Esophagus muscularis mucosa (tissue), 4 donors: ENCODE data around the gene COG2. TPM values are rescaled to one million over a fixed set of nuclear protein-coding genes. Genes with fewer than 3 reads are reported as not detected.
"Not testable (repeated sequence)": the region's sequence is repeated elsewhere in the genome, so short reads cannot be mapped to it uniquely, and the experiment has no call there.

Source experiments
- DNase-seq: peaks from one replicate; pipeline ENCODE4 v3.0.0-alpha.2; 2017; ENCODE audit errors: extremely low spot score
- H3K27ac ChIP-seq, 4 donors: fragments of 200-600 bp; sonication (generic); replicated peaks in 1 of 4; 1 replicate in 3 of 4; 2 replicates in 1 of 4; pipeline ENCODE4 v1.5.1; 2016 to 2019; ENCODE audit warnings: mild to moderate bottlenecking in 1 of 4
- H3K27me3 ChIP-seq, 4 donors: fragments of 200-600 bp; sonication (generic); one replicate each; pipeline versions ENCODE4 v1.5.1 to v1.6.0; 2016 to 2019
- H3K36me3 ChIP-seq, 4 donors: fragments of 200-600 bp; sonication (generic); one replicate each; pipeline ENCODE4 v1.5.1; 2016 to 2019
- H3K4me1 ChIP-seq, 4 donors: fragments of 200-600 bp; sonication (generic); one replicate each; pipeline ENCODE4 v1.5.1; 2016 to 2019
- H3K4me3 ChIP-seq, 4 donors: fragments of 200-600 bp; sonication (generic); 1 replicate in 2 of 4; 2 replicates in 2 of 4; pipeline ENCODE4 v1.5.1; 2016 to 2019; ENCODE audit warnings: mild to moderate bottlenecking in 4 of 4, moderate library complexity in 1 of 4
- H3K9me3 ChIP-seq, 4 donors: fragments of 200-600 bp; sonication (generic); 1 replicate in 3 of 4; 2 replicates in 1 of 4; pipeline ENCODE4 v1.5.1; 2016 to 2019
- CTCF ChIP-seq, 3 experiments: fragments of 200-600 bp in 2 of 3; fragments of 450-650 bp in 1 of 3; sonication (generic) in 2 of 3; IDR thresholded peaks; one replicate each; pipeline ENCODE4 v1.5.1; 2017 to 2019; ENCODE audit warnings: antibody characterized with exemption in 3 of 3, mild to moderate bottlenecking in 2 of 3, moderate library complexity in 1 of 3
- EP300 ChIP-seq: sonication (generic); formaldehyde crosslinking; IDR thresholded peaks from one replicate; pipeline ENCODE4 v1.6.1; 2017; ENCODE audit warnings: antibody characterized with exemption
- POLR2A ChIP-seq: fragments of 450-650 bp; IDR thresholded peaks from one replicate; pipeline ENCODE4 v1.6.1; 2017; ENCODE audit warnings: antibody characterized with exemption, moderate library complexity, mild to moderate bottlenecking, low read depth
- POLR2AphosphoS5 ChIP-seq, 2 donors: sonication (generic); formaldehyde crosslinking; IDR thresholded peaks; one replicate each; pipeline ENCODE4 v1.6.1; 2017; ENCODE audit warnings: antibody characterized with exemption in 2 of 2
- WGBS: methylation state at CpG from one replicate; pipeline ENCODE4 v1.1.5; 2018; 5-methylcytosine and 5-hydroxymethylcytosine counted together
- intact Hi-C: fragments of 100-400 bp; cut with DNase I; formaldehyde crosslinking; loops from one replicate; pipeline ENCODE4 v1.15.1; 2023
- total RNA-seq, 4 donors: library from RNA; depleted of rRNA; stranded (reverse); fragments of >200 nt; gene quantifications; one replicate each; pipeline versions ENCODE4 v1.1.0 to v1.2.1, GENCODE V29; 2016

The COG2 gene
- total RNA-seq, 4 donors from 2014 or later, result 20.9 to 23.9 (median 22.5) TPM

GRCh38 chr1:230698130-230698529 lies 55.8 kb downstream of the COG2 start:
- Histone ChIP-seq H3K4me1 (peaks cover 0 to 3% (median 0%) of the 10 kb centered on the region in 4 donors), H3K36me3 (peaks cover 11 to 31% (median 15%) of the 10 kb centered on the region in 4 donors), H3K27ac (no peak overlapping the region), H3K27me3 (no peaks in the 10 kb centered on the region), H3K4me3 (no peak overlapping the region), H3K9me3 (no peaks in the 10 kb centered on the region)
- peak; percentile 57 for DNase-seq
- TF ChIP-seq EP300, result no peak
- TF ChIP-seq POLR2AphosphoS5 (IDR thresholded peaks at IDR 0.05), result no peak
- TF ChIP-seq CTCF (IDR thresholded peaks at IDR 0.05), result no peak
- no peak for TF ChIP-seq POLR2A
- 95% methylated on average over 14 of the region's 14 CpGs for whole genome bisulfite sequencing
- intact Hi-C loops, result no loop called here

- not testable (repeated sequence) for H3K9me3 ChIP-seq
Observed at GRCh38 chr1:230698964-230699363, 56.7 kb downstream of the COG2 start.

GRCh38 chr1:230699716-230700115 lies 57.4 kb downstream of the COG2 start:
- Histone ChIP-seq H3K4me3 (no peak overlapping the region), H3K36me3 (peaks cover 0 to 26% (median 0%) of the 10 kb centered on the region in 4 donors), H3K9me3 (no peaks in the 10 kb centered on the region), H3K4me1 (peaks cover 0 to 3% (median 0%) of the 10 kb centered on the region in 4 donors), H3K27me3 (no peaks in the 10 kb centered on the region), H3K27ac (no peak overlapping the region)
- DNase-seq, result peak; percentile 60
- TF ChIP-seq EP300 (no peak), POLR2AphosphoS5 (IDR thresholded peaks at IDR 0.05) (no peak), CTCF (IDR thresholded peaks at IDR 0.05) (no peak), POLR2A (no peak)
- 94% methylated on average over 1 of the region's 1 CpG for WGBS
- intact Hi-C loops, result no loop called here

More at GRCh38 chr1:230698964-230699363, 56.7 kb downstream of the COG2 start:
- intact Hi-C loops, H3K4me1 ChIP-seq, H3K27ac ChIP-seq, H3K4me3 ChIP-seq, H3K27me3 ChIP-seq, DNase-seq: not testable (repeated sequence)
- peaks cover 3 to 29% (median 6%) of the 10 kb centered on the region in 4 donors for H3K36me3 ChIP-seq

DNA sequence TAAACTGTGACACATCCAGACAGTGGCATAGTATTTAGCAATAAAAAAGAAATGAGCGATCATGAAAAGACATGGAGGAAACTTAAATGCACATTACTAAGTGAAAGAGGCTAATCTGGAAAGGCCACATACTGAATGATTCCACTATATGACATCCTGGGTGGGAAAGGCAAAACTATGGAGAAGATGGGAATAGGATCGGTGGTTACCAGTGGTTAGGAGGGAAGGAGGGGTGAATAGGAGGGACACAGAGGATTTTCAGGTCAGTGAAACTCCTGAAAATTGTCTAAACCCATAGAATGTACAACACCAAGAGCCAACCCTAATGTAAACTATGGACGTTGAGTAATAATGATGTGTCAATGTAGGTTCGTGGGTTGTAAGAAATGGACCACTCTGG lies 57.9 kb downstream of the COG2 start:
- no peaks in the 10 kb centered on the region for H3K9me3 ChIP-seq
- H3K36me3 ChIP-seq, result peaks cover 0 to 28% (median 0%) of the 10 kb centered on the region in 4 donors
- H3K27ac ChIP-seq, result no peak overlapping the region
- WGBS, result 74% methylated on average over 4 of the region's 4 CpGs
- no peak for DNase-seq
- TF ChIP-seq POLR2AphosphoS5 (IDR thresholded peaks at IDR 0.05), result no peak
- TF ChIP-seq EP300, result no peak
- no peak for TF ChIP-seq POLR2A
- TF ChIP-seq CTCF (IDR thresholded peaks at IDR 0.05), result no peak
- no peaks in the 10 kb centered on the region for H3K27me3 ChIP-seq
- H3K4me3 ChIP-seq, result no peak overlapping the region
- intact Hi-C loops, result no loop called here
- H3K4me1 ChIP-seq, result peaks cover 0 to 3% (median 0%) of the 10 kb centered on the region in 4 donors

- intact Hi-C loops, result no loop called here
- DNase-seq, result peak; percentile 86
- no peaks in the 10 kb centered on the region for H3K9me3 ChIP-seq
- H3K4me1 ChIP-seq, result peaks cover 0 to under 1% (median 0%) of the 10 kb centered on the region in 4 donors
- H3K4me3 ChIP-seq, result no peak overlapping the region
- H3K36me3 ChIP-seq, result peaks cover 0 to 36% (median 0%) of the 10 kb centered on the region in 4 donors
- no peak overlapping the region for H3K27ac ChIP-seq
- WGBS, result 85% methylated on average over 13 of the region's 17 CpGs
- H3K27me3 ChIP-seq, result no peaks in the 10 kb centered on the region
- no peak for TF ChIP-seq CTCF (IDR thresholded peaks at IDR 0.05)
- no peak for TF ChIP-seq POLR2A
- no peak for TF ChIP-seq POLR2AphosphoS5 (IDR thresholded peaks at IDR 0.05)
- TF ChIP-seq EP300, result no peak
Observed at GRCh38 chr1:230701434-230701833, 59.2 kb downstream of the COG2 start.
